HepG2 (cell line): ENCODE results near the gene STX4. TPM values are rescaled to one million over a fixed set of nuclear protein-coding genes. Genes with fewer than 3 reads are reported as not detected.

Experiments used
- BHLHE40 ChIP-seq: IDR thresholded peaks from 2 replicates; pipeline ENCODE4 v1.6.1; 2011; ENCODE audit warnings: low read length, improper control_type of control experiment
- HIVEP1 ChIP-seq: sonication (generic); formaldehyde crosslinking; IDR thresholded peaks from 2 replicates; pipeline ENCODE4 v1.4.0; 2020; ENCODE audit warnings: mild to moderate bottlenecking, missing genetic modification reagents
- HNF4A ChIP-seq: sonication (generic); formaldehyde crosslinking; IDR thresholded peaks from 2 replicates; pipeline ENCODE4 v1.4.0; 2020; ENCODE audit warnings: missing genetic modification reagents
- JARID2 ChIP-seq: sonication (generic); formaldehyde crosslinking; IDR thresholded peaks from 2 replicates; pipeline ENCODE4 v1.8.1; 2023; ENCODE audit warnings: missing genetic modification reagents, inconsistent platforms; ENCODE audit not compliant: insufficient replicate concordance
- KLF6 ChIP-seq: IDR thresholded peaks from 2 replicates; pipeline ENCODE4 v1.8.0; 2016; ENCODE audit warnings: missing biosample characterization, missing genetic modification reagents
- NRL ChIP-seq: sonication (generic); formaldehyde crosslinking; IDR thresholded peaks from 2 replicates; pipeline ENCODE4 v1.5.0; 2020; ENCODE audit warnings: missing genetic modification reagents, mild to moderate bottlenecking, moderate library complexity, borderline replicate concordance
- REL ChIP-seq: sonication (generic); formaldehyde crosslinking; conservative IDR thresholded peaks from 2 replicates; pipeline ENCODE4 v1.8.0; 2022; ENCODE audit warnings: mild to moderate bottlenecking, missing genetic modification reagents, moderate library complexity
- REXO4 ChIP-seq: sonication (generic); formaldehyde crosslinking; IDR thresholded peaks from 2 replicates; pipeline ENCODE4 v1.8.0; 2022; ENCODE audit warnings: missing genetic modification reagents, mild to moderate bottlenecking, borderline replicate concordance
- SALL2 ChIP-seq: sonication (generic); formaldehyde crosslinking; IDR thresholded peaks from 2 replicates; pipeline ENCODE4 v1.8.1; 2023; ENCODE audit warnings: mild to moderate bottlenecking, missing genetic modification reagents, inconsistent platforms
- ZNF230 ChIP-seq: sonication (generic); formaldehyde crosslinking; IDR thresholded peaks from 2 replicates; pipeline ENCODE4 v1.4.0; 2020; ENCODE audit warnings: mild to moderate bottlenecking, missing genetic modification reagents
- ZNF564 ChIP-seq: sonication (generic); formaldehyde crosslinking; IDR thresholded peaks from 2 replicates; pipeline ENCODE4 v1.8.1; 2023; ENCODE audit warnings: mild to moderate bottlenecking, missing genetic modification reagents
- polyA plus RNA-seq, 8 experiments: library from polyadenylated mRNA; depleted of rRNA in 3 of 8; stranded (reverse) in 7 of 8; unstranded in 1 of 8; fragments of >200 nt; fragmentation: Illumina TruSeq in 4 of 8; extraction: Trizol in 4 of 8; gene quantifications; 2 replicates each; pipeline versions ENCODE4 v1.2.1 to v1.2.3, GENCODE V29; 2011 to 2016; ENCODE audit warnings: low read depth in 4 of 8, missing spikeins in 1 of 8, mixed read lengths in 1 of 8; ENCODE audit not compliant: insufficient read depth in 1 of 8
- total RNA-seq, 5 experiments: library from RNA; depleted of rRNA; stranded (reverse); fragments of >200 nt; fragmentation: Illumina TruSeq; extraction: Trizol; gene quantifications; 2 replicates each; pipeline ENCODE4 v1.2.3, GENCODE V29; 2016; ENCODE audit warnings: low read depth in 1 of 5
- TF ChIP-seq, protein P1 (sequence below): sonication (generic); formaldehyde crosslinking; IDR thresholded peaks from 2 replicates; pipeline ENCODE4 v1.4.0; 2020; ENCODE audit warnings: mild to moderate bottlenecking, missing genetic modification reagents
- TF ChIP-seq, protein P2 (sequence below): sonication (generic); formaldehyde crosslinking; IDR thresholded peaks from 2 replicates; pipeline ENCODE4 v1.4.0; 2020; ENCODE audit warnings: mild to moderate bottlenecking, missing genetic modification reagents
- TF ChIP-seq, protein P3 (sequence below), 2 experiments: sonication (generic) in 1 of 2; formaldehyde crosslinking in 1 of 2; IDR thresholded peaks; 2 replicates each; pipeline versions ENCODE4 v1.4.0 to v1.6.1; 2018 to 2020; ENCODE audit warnings: missing genetic modification reagents in 2 of 2, borderline replicate concordance in 1 of 2, low read depth in 1 of 2, mild to moderate bottlenecking in 1 of 2, missing biosample characterization in 1 of 2
- TF ChIP-seq, protein P4 (sequence below): sonication (generic); formaldehyde crosslinking; IDR thresholded peaks from 2 replicates; pipeline ENCODE4 v1.8.1; 2022; ENCODE audit warnings: mild to moderate bottlenecking, missing genetic modification reagents
- TF ChIP-seq, protein P5 (sequence below): sonication (generic); formaldehyde crosslinking; IDR thresholded peaks from 2 replicates; pipeline ENCODE4 v1.4.0; 2020; ENCODE audit warnings: missing genetic modification reagents, mild to moderate bottlenecking, borderline replicate concordance
- TF ChIP-seq, protein P6 (sequence below): IDR thresholded peaks from 2 replicates; pipeline ENCODE4 v1.6.1; 2012; ENCODE audit warnings: inconsistent platforms

The STX4 gene
- total and polyA plus RNA-seq, 2 of the 13 experiments (the other 11 are each of a cell fraction or from before 2014, with no cell fraction given), result 29.2 to 34.6 TPM

DNA sequence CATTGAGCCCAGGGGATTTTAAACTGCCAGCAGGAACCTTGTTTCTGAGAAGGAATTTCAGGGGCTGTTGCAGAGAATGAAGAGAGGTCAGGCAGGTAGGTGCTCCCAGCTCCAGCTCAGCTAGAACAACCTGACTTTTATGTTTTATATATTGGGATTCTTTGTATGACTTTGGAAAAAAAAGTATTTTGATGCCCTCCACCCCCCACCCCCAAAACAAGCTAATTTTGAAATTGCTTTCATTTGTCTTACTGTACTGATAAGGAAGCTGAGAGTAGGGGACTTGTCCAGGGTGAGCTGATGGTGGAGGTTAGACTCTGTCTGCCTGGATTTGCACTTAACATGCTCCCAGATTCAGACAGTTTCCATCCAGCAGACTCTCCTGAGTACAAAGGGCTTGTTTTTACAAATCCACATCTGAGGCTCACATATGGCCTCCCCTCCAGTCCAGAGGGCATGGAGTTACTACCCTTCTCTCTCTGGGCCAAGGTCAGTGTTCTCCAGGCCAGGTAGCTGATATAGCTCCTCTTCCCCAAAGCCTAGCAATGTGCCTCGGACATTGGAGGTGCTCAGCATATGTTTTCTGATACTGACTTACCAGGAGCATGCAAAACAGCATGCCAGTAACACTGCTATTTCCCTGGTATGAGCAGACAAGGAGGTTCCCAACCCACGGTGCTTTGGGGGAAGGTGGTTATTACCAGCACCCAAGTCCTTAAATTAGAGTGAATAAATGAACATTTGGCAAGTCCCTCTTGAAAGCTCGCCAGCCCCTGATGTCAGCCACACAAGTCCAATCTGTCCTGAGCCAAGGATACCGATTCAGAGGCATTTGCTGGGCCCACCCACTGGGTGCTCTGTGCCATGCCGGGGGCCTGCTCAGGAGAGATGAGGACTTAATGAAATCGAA, 34.3 kb upstream of the STX4 start (continued):
- TF ChIP-seq, protein P1, sequence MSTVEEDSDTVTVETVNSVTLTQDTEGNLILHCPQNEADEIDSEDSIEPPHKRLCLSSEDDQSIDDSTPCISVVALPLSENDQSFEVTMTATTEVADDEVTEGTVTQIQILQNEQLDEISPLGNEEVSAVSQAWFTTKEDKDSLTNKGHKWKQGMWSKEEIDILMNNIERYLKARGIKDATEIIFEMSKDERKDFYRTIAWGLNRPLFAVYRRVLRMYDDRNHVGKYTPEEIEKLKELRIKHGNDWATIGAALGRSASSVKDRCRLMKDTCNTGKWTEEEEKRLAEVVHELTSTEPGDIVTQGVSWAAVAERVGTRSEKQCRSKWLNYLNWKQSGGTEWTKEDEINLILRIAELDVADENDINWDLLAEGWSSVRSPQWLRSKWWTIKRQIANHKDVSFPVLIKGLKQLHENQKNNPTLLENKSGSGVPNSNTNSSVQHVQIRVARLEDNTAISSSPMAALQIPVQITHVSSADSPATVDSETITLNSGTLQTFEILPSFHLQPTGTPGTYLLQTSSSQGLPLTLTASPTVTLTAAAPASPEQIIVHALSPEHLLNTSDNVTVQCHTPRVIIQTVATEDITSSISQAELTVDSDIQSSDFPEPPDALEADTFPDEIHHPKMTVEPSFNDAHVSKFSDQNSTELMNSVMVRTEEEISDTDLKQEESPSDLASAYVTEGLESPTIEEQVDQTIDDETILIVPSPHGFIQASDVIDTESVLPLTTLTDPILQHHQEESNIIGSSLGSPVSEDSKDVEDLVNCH (CRISPR knock-in tag), result no peak
- TF ChIP-seq, protein P2, sequence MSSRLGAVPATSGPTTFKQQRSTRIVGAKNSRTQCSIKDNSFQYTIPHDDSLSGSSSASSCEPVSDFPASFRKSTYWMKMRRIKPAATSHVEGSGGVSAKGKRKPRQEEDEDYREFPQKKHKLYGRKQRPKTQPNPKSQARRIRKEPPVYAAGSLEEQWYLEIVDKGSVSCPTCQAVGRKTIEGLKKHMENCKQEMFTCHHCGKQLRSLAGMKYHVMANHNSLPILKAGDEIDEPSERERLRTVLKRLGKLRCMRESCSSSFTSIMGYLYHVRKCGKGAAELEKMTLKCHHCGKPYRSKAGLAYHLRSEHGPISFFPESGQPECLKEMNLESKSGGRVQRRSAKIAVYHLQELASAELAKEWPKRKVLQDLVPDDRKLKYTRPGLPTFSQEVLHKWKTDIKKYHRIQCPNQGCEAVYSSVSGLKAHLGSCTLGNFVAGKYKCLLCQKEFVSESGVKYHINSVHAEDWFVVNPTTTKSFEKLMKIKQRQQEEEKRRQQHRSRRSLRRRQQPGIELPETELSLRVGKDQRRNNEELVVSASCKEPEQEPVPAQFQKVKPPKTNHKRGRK (CRISPR knock-in tag), result no peak
- TF ChIP-seq, protein P3, sequence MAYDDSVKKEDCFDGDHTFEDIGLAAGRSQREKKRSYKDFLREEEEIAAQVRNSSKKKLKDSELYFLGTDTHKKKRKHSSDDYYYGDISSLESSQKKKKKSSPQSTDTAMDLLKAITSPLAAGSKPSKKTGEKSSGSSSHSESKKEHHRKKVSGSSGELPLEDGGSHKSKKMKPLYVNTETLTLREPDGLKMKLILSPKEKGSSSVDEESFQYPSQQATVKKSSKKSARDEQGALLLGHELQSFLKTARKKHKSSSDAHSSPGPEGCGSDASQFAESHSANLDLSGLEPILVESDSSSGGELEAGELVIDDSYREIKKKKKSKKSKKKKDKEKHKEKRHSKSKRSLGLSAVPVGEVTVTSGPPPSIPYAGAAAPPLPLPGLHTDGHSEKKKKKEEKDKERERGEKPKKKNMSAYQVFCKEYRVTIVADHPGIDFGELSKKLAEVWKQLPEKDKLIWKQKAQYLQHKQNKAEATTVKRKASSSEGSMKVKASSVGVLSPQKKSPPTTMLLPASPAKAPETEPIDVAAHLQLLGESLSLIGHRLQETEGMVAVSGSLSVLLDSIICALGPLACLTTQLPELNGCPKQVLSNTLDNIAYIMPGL (CRISPR knock-in tag; IDR thresholded peaks at IDR 0.05; ENCODE audit: borderline replicate concordance in 1 of 2, low read depth in 1 of 2), result peak in 1 of 2 experiments; percentile 65; a peak in 2 of 4 replicates
- TF ChIP-seq BHLHE40 (no peak), ZNF564 (no peak), KLF6 (CRISPR knock-in tag) (no peak), REXO4 (CRISPR knock-in tag) (no peak), HIVEP1 (CRISPR knock-in tag) (peak; percentile 58; the same call in 1 of the 2 replicates), NRL (no peak), ZNF230 (CRISPR knock-in tag) (0 out of 2 replicates have a peak, but pooled peaks have one; percentile 68), HNF4A (CRISPR knock-in tag) (peak; percentile 98), JARID2 (CRISPR knock-in tag) (no peak), SALL2 (CRISPR knock-in tag) (no peak), REL (CRISPR knock-in tag) (no peak)
- TF ChIP-seq, protein P4, sequence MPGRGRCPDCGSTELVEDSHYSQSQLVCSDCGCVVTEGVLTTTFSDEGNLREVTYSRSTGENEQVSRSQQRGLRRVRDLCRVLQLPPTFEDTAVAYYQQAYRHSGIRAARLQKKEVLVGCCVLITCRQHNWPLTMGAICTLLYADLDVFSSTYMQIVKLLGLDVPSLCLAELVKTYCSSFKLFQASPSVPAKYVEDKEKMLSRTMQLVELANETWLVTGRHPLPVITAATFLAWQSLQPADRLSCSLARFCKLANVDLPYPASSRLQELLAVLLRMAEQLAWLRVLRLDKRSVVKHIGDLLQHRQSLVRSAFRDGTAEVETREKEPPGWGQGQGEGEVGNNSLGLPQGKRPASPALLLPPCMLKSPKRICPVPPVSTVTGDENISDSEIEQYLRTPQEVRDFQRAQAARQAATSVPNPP (CRISPR knock-in tag), result no peak
- TF ChIP-seq, protein P5, sequence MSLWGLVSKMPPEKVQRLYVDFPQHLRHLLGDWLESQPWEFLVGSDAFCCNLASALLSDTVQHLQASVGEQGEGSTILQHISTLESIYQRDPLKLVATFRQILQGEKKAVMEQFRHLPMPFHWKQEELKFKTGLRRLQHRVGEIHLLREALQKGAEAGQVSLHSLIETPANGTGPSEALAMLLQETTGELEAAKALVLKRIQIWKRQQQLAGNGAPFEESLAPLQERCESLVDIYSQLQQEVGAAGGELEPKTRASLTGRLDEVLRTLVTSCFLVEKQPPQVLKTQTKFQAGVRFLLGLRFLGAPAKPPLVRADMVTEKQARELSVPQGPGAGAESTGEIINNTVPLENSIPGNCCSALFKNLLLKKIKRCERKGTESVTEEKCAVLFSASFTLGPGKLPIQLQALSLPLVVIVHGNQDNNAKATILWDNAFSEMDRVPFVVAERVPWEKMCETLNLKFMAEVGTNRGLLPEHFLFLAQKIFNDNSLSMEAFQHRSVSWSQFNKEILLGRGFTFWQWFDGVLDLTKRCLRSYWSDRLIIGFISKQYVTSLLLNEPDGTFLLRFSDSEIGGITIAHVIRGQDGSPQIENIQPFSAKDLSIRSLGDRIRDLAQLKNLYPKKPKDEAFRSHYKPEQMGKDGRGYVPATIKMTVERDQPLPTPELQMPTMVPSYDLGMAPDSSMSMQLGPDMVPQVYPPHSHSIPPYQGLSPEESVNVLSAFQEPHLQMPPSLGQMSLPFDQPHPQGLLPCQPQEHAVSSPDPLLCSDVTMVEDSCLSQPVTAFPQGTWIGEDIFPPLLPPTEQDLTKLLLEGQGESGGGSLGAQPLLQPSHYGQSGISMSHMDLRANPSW (CRISPR knock-in tag), result 0 out of 2 replicates have a peak, but pooled peaks have one; percentile 69
- TF ChIP-seq, protein P6, sequence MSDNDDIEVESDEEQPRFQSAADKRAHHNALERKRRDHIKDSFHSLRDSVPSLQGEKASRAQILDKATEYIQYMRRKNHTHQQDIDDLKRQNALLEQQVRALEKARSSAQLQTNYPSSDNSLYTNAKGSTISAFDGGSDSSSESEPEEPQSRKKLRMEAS, result peak; percentile 37; the same call in 1 of the 2 replicates
